NCI-H2081 treated with DMSO at 0.1 percent for 48 hours (cell line): ENCODE data around the gene IP6K1.

ENCODE experiments used
- DNase-seq: peaks from one replicate; lab custom pipeline; 2025; lab: John Stamatoyannopoulos, UW

The IP6K1 gene

DNA sequence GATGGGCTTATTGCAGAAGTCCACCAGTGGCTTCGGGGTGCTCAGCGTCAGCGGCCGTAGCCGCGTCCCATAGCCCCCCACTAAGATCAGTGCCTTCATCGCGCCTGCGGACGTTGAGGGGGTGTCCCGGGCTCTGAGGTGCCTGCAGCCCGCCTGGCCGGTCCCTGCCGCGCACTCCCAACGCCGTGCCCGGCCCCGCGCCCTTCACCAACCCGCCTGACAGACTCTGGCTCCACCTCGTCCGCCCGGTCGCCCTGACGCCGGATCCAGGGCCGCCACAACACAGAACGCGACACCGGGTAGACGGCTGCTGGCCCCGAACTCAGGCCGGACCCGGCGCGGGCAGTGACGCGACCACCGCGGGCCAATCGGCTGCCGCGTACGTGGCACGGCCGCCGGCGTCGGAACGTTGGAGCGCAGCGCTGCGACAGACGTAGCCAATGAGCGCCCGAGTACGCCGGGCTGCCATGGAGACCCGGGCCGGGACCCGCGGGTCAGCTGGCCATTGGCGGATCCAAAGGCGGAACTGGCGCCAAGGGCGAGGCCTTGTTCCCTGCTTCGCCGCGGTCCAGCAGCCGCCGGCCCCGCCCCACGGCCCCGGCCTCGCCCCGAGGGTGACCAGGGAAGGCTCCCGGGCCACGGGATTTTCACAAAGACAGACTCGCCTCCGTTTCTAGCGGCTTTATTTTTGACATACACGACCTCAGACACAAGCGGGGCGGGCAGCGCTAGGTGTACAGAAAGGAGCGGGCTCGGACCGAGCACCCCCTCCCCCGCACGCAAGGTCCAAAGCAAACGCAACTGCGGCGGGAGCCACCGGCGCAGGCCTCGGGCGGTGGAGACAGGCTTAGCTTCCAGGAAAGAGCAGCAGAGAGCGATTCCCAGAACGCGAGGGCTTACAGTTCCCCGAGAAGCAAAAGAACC lies 62.5 kb downstream of the IP6K1 start, which contains the start of gene GMPPB:
Gene GMPPB (minus strand): TSS at position 324 of the 924 bp plus-strand sequence. CDS start 225 bp downstream, at position 99.
- DNase-seq = peak; percentile 66

DNA sequence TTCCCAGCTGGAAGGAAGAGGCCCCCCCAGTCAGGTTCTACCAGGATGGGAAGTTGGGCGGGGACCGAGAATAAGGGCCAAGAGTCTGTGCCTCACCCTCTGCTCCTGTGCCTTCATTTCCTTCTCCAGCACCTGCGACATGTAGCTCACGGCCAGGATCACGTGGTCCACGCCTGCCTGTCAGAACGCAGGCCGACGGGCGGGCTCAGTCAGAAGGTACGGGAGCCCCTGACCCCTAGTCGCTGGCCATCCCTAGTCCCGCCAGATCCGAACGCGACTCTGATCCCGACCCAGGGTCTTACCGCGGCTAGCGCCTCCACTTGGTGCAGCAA lies 63.1 kb downstream of the IP6K1 start:
- no peak for DNase-seq

DNA sequence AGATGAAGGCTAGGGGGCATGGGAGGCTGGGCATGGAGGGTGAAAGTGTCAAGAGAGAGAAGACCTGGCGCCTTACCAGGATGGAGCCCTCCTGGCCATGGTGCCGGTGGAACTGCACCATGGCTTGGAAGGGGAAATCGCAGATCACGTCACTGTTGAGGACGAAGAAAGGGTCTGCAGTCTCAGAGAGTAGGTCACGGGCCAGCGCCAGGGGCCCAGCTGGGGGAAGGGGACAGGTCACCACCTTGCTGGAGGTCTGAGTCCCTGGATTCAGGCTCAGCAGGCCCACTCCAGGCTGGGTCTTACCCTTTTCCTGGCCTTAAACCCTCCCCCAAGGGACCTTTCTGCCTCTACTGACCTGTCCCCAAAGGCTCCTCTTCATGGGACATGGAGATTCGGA lies 63.4 kb downstream of the IP6K1 start:
- DNase-seq = no peak

DNA sequence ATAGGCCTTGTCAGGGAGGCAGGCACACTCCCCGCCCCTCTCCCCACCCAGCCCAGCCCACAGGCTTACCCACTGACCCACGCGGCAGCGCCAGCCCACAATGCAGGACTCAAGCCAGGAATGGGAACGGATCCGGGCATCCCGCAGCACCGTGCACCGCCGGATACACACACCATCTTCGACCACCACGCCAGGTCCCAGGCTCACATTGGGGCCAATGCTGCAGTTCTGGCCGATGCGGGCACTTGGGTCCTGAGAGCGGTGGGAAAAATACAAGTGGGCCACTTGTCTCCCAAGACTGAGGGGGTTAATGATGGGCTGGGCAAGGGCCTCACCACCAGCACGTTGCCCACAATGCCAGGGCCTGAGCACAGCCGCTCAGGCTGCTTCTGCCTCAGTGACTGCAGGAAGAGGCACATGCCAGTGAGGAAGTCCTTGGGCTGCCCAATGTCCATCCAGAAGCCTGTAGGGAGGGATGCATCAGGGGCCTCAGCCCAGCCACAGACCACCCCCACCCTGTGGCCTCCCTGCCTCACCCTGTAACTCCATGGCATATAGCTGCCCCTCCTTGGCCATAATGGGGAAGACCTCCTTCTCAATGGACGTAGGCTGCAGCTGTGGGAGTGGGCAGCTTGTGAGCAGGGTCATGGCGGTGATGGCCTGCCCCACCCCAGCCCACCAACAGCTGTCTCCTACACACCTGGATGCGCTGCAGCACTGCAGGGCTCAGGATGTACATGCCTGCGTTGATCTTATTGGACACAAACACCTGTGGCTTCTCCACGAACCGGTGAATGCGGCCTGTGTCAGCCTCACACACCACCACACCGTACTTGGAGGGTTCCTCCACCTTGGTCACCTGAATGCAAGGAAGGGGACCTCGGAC lies 64.2 kb downstream of the IP6K1 start:
- no peak for DNase-seq

DNA sequence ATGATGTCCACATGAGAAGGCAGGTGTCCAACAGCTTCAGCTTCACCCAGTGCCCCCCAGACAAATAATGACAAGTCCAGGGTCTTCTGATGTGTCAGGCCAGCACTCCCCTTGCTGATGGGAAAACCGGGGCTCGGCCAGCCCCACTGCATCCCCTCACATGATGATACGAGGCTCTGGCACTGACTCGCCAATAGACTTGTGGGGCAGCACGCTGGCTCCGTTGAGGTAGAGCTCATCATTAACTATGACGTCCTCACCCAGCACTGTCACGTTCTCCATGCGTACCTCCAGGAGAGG lies 64.8 kb downstream of the IP6K1 start:
- DNase-seq = no peak

DNA sequence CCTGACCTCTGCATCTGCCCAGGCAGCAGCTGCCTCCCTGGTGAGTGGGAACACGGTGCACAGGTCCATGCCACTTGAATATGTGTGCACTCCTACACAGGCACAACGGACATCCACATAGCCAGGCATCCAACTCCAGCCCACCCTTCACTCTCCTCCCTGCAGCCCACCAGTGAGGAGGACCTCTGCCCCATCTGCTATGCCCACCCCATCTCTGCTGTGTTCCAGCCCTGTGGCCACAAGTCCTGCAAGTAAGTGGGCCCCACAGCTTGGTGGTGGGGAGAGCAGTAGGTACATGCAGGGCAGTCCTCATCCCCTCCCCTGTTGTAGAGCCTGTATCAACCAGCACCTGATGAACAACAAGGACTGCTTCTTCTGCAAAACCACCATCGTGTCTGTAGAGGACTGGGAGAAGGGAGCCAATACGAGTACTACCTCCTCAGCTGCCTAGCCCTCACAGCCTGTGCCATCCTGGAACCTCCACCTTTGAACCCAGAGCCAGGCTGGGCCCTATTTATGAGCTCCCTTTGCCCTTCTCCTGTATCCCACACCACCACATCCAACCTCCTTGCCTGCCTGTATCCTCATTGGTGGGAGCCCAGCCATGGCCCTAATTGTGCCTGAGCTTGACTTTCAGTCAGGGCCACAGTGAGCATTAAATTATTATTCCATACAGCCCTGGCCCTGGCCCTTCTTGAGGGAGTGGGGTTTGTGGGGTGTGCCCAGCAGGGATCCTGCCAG lies 65.3 kb downstream of the IP6K1 start:
- DNase-seq = no peak

DNA sequence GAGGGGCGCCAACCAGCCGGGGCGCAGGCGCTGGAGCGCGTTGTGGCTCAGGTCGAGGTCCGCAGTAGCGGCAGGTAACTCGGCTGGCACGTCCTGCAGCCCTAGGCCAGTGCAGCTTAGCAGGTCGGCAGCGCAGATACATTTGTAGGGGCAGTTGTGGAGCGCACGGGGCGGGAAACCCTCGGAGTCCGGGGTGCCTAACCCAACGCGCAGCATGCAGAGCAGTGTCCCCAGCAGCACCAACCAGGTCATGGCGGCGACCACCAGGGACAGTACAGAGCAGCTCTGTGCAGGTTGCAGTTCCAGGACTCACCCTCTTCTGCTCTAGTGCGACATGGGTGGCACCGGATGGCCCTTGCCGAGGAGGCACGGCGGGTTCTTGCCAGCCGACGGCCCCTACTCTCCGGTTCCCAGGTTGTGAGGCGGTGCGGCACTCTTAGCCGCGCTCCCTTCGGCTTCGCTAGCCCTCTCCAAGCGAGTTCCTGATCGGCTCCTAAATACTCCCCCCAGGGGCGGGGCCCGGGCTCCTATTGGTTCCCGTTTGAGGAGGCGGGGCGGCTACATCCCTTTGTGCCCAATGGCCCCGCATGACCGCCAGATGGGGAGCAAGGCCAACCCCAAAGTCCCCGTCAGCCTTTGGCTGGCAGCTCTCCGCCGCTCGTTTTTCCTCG lies 67.0 kb downstream of the IP6K1 start, which contains the start of gene AMIGO3:
Gene AMIGO3 (minus strand): TSS at position 471 of the 671 bp plus-strand sequence. CDS start 219 bp downstream, at position 252.
- peak; percentile 57 for DNase-seq

DNA sequence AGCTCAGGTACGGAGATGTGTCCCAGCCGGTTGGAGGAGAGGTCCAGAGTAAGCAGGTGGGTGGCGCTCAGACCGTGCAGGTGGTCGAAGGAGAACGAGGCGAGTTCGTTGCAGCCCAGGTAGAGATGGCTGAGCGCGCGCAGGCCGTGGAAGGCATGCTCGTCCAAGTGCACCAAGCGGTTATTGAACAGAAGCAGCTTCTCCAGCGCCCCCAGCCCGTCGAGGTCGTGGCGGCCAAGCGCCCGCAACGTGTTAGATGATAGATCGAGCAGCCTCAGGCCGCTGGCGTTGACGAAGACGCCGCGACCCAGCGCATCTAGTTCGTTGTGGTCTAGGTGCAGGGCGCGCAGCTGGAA lies 67.5 kb downstream of the IP6K1 start:
- no peak for DNase-seq

DNA sequence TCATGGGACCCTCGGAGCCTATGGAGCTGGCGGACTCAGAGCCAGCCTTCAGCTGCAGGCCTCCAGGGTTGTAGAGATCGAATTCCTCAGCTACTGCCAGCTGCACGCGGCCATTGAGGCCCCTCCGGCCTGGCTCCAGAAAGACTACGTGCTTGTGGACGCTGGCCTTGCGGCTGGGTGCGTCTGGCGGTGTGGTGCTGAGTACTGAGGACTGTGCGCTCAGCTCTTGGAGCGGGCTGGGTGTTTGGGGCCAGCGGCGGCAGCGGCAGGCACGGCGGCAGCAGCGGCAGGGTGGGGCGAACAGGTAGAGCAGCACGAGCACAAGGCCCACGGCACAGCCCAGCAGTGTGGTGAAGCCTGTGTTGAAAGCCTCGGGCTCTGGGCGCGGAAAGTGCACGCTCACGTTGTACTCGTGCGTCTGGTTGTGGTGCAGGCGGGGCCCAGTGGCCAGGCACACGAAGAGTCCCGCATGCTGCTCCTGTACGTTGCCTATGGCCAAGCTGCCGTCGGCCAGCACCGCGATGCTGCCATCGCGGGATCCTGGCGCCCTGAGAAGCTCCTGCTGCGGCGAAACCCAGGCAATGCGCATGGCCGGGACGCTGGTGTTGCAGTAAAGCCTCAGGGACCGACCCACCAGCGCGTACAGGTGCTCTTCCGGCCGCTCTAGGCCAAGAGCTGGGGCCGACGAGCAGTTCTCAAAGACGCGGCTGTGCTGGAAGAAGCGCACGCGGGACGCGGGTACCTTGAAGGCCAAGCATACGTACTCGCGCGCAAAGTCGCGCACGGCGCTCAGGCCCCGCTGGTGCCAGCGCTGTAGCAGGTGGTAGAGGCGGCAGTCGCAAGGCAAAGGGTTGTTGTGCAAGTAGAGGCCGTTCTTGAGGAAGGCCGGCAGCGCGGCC lies 68.1 kb downstream of the IP6K1 start:
- no peak for DNase-seq

DNA sequence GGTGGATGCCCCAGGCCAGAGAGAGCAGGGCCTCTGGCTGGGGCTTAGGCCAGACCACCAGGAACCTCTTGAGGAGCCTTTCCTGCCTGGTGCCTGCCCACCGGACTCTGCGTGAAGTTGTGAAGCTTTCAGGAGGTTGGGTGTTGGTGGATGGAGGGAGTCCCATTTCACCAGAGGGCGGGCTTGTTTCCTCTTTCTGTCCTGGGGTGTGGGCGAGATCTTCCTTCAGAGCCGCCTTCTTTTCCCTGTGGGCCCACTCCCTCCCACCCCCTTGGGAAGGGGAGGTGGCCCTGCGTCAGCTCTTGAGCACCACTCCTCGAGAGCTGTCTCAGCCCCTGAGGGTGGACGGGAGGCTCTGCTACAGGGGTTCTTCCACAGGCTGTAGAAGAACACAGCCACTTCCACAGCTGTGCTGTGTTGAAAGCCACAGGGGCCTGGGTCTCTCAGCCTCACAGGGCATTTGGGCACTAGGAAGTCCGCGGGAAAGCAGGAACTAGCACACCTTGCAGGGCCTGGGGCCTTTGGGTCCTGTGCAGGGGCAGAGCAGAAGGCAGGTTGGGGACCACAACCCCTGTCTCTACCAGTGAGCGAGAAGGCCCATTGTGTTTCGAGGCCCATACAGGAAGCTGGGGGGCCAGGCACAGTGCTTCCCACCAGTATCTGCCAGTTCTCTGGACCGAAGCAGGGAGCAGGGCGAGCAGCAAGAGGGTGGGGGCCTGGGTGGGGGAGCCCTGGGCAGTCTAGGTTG lies 69.0 kb downstream of the IP6K1 start:
- DNase-seq = no peak

DNA sequence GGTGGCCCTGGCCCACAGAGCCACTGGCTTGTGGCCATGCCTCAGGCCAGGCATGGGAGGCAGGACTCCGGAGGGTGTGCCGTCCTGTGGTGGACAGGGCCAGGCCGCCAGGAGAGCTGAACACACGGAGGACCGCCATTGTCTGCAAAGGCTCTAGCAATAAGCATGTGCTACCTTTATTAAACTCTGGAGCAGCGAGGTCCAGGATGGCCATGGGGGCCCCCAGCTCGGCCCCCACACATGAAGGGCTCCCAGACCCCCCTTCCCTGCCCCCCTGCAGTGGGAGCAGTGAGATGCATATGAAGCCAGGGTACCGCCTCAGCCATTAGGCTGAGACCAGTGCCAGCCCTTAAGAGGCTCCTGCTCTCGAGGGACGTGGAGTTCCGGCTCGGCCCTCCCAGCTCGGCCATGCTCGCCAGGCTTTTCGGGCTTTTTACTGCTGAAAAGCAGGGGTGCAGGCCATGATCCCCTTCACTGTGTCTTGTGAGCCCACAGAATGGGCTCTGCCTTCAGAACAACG lies 69.6 kb downstream of the IP6K1 start:
- DNase-seq = no peak

DNA sequence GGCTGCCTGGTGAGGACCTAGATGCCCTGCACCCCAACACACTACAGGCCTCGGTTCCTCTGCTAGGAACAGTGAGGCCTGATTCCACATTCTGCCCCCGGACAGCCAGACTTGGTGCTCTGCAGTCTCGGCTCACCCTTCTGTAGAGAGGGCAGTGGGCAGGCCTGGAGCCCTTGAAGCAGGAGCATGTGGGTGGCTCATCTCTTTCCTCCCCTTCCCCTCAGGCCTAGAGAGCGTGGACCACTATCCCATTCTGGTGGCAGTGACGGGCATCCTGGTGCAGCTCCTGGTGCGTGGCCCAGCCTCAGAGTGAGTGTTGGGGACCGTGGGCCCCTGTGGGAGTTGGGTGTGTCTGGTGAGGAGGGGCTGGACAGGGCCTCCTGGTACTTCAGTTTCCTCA lies 70.2 kb downstream of the IP6K1 start:
- DNase-seq = no peak

DNA sequence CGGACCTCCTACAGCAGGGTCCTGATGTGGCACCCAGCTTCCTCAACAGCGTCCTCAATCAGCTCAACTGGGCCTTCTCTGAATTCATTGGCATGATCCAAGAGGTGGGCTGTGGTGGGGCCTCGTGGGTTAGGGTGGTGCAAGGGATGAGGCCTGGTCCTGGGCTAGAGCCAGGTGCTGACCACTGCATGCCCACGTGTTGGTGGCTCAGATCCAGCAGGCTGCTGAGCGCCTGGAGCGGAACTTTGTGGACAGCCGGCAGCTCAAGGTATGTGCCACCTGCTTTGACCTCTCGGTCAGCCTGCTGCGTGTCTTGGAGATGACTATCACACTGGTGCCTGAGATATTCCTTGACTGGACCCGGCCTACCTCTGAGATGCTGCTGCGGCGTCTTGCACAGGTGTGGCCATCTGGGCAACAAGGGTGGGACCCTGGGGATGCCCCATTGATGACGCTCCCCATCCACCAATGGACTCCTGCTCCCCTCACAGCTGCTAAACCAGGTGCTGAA lies 70.7 kb downstream of the IP6K1 start:
- DNase-seq = no peak

DNA sequence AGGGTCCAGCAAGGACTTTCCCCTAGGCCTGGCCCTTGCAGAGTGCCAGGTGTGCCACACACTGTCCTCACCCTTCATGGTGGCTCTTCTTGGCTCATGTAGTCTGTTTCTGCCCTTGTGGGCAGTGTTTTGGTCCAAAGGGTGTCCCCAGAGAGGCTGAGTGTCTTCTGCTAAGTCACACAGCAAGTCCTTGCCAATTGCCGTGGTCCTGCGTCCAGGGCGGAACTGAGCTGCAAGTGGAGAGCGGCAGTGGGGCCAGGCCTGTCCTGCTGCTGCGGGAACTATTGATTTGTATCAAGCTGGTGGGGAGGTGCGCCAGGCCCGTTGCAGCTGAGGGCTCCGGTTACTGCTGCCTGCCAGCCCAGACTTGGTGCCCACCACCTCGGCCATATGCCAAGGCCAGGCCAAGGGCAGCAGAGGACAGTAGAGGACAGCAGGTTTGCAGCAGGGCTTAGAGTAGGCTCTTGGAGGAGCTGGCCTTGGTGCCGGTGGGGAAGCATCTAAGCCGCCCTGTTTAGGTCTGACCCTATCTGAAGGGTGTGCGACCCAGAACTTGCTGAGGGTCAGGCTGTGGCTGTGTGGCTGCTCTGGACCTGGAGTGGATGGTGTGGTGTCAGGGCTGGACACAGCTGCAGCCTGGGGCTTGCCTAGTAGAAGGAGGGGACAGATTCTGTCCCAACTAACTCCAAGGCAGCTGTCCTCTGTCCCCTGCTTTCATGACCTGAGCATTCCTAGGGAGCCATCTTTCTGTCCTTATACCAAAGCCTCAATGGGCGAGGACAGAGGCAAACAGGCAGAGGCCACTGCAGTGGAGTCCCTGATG lies 71.4 kb downstream of the IP6K1 start:
- DNase-seq = no peak

DNA sequence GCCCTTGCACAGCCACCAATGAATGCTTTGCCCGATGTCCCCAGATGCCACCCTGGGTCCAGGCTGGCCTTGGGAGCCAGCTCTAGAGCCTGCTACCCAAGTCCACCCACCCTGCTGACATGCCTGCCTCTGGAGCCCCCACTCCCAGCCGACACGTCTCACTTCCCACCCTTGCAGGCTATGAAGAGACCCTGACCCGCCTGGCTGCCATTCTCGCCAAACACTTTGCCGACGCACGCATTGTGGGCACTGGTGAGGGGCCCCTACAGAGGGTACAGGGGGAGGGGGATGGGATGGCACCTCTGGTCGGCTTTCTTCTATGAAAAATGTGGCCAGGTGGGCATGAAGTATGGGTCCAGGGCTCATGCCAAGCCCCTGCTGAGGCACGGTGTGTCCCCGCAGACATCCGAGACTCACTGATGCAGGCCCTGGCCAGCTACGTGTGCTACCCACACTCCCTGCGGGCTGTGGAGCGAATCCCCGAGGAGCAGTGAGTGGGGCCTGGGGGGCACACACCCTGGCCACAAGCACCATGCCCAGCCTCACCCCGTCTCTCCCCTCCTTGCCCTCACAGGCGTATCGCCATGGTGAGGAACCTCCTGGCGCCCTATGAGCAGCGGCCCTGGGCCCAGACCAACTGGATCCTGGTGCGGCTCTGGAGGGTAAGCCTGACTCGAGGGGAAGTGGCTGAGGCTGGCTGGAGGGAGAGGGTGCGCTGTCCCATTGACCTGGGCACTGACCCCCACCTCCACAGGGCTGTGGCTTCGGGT lies 72.8 kb downstream of the IP6K1 start:
- no peak for DNase-seq

DNA sequence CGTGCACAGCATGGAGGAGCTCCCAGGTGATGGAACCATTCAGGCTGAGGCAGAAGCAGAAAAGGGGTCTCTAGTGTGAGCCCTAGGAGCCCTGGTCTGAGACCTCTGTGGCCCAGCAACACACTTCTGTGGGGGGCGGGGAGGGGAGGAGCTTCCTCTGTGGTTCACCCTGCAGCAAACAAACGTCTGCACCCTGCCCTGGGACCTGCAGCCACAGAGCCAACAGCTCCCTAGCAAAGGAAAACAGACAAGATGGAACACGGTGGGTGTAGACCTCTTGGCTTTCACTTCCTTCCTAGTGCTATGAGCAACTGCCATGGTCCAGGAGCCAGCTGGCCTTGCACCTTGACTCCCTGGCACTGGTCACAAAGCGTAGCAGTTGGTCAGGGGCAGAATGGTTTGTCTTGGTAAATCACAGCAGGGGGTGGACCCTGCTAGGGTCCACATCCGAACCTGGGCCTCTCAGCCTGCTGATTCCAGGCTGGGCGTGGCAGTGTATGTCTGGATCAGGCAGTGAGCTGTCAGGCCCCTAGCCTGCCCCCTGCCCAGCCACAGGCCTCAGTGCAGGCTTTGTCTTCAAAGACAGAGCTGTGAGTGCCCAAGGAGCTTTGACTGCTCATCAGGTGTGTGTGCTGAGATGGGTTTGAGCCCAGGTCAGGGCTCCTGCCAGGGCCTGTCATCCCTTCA lies 73.6 kb downstream of the IP6K1 start:
- DNase-seq = no peak

DNA sequence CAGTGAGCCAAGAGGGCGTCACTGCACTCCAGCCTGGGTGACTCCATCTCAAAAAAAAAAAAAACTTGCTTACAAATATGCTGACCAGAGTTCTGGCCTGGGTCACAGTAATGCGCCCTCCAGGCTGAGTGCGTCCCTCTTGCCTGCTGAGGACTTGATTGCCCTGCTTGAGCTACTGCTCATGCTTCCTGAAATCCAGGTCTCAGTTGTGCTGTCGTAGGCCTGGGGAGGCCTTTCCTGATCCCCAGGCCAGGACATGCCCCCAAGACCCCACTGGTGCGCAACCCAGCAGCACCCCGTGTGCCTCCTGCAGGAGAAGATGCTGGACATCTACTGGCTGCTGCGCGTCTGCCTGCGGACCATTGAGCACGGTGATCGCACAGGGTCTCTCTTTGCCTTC lies 74.2 kb downstream of the IP6K1 start:
- DNase-seq = no peak
